Retinal pigment epithelial cell (primary cell): ENCODE data around the gene TLE7.

Source experiments
- DNase-seq: peaks from one replicate; pipeline ENCODE4 v3.0.0-alpha.2; 2010; ENCODE audit warnings: low read depth
- H3K4me3 ChIP-seq: 2 replicates; pipeline ENCODE4 v1.5.1; 2011; ENCODE audit warnings: mild to moderate bottlenecking, low read length, control low read depth, moderate library complexity
- CTCF ChIP-seq: conservative IDR thresholded peaks from 2 replicates; pipeline ENCODE4 v1.5.1; 2011; ENCODE audit warnings: low read depth, low read length, control low read depth, inconsistent platforms

The TLE7 gene

GRCh38 chr16:71449020-71449419 is 7.2 kb upstream of the TLE7 start:
- no peak for DNase-seq
- no peak overlapping the region for H3K4me3 ChIP-seq
- no peak for TF ChIP-seq CTCF

- TF ChIP-seq CTCF, result no peak
- no peak overlapping the region for H3K4me3 ChIP-seq
- DNase-seq, result no peak
Observed at GRCh38 chr16:71448274-71448866, 6.5 kb upstream of the TLE7 start.

GRCh38 chr16:71443714-71444113 is 1.9 kb upstream of the TLE7 start:
- no peak for DNase-seq
- H3K4me3 ChIP-seq, result no peak overlapping the region
- no peak for TF ChIP-seq CTCF

GRCh38 chr16:71441348-71442050 is 355 bp downstream of the TLE7 start:
- H3K4me3 ChIP-seq, result no peak overlapping the region
- DNase-seq, result no peak
- peak; percentile 28 for TF ChIP-seq CTCF

GRCh38 chr16:71440669-71441347 is 1.0 kb downstream of the TLE7 start:
- DNase-seq, result no peak
- H3K4me3 ChIP-seq, result no peak overlapping the region
- TF ChIP-seq CTCF, result peak; percentile 15

- no peak overlapping the region for H3K4me3 ChIP-seq
- TF ChIP-seq CTCF, result no peak
- DNase-seq, result no peak
Observed at GRCh38 chr16:71439523-71439922, 2.3 kb downstream of the TLE7 start.

- no peak for DNase-seq
- H3K4me3 ChIP-seq, result no peak overlapping the region
- TF ChIP-seq CTCF, result no peak
Observed at GRCh38 chr16:71436473-71436872, 5.4 kb downstream of the TLE7 start.
